DND-41 (cell line): ENCODE measurements around the gene NKAIN2.
"Not testable (repeated sequence)": the region's sequence is repeated elsewhere in the genome, so short reads cannot be mapped to it uniquely, and the experiment has no call there.

ENCODE experiments used
- ATAC-seq: fragments of 200-7000 bp; cut with Tn5 transposase; 3 replicates; pipeline ENCODE4 v1.9.1; 2021; ENCODE audit warnings: low read depth; ENCODE audit not compliant: insufficient read depth
- DNase-seq: peaks from one replicate; pipeline ENCODE4 v3.0.0-alpha.2; 2020
- H2AFZ ChIP-seq: 2 replicates; pipeline ENCODE4 v1.6.0; 2012; ENCODE audit warnings: low read depth, low read length
- H3K27ac ChIP-seq: 2 replicates; pipeline ENCODE4 v1.5.1; 2012; ENCODE audit warnings: low read length, inconsistent platforms
- H3K27me3 ChIP-seq: fragments of 200-600 bp; sonication (generic); 2 replicates; pipeline ENCODE4 v1.6.0; 2012; ENCODE audit warnings: low read length, mild to moderate bottlenecking, inconsistent platforms; ENCODE audit not compliant: insufficient read depth, poor library complexity
- H3K36me3 ChIP-seq: 2 replicates; pipeline ENCODE4 v1.5.1; 2012; ENCODE audit warnings: low read length, inconsistent platforms; ENCODE audit not compliant: insufficient read depth
- H3K4me1 ChIP-seq: 2 replicates; pipeline ENCODE4 v1.5.1; 2012; ENCODE audit warnings: mild to moderate bottlenecking, low read length; ENCODE audit not compliant: insufficient read depth
- H3K4me2 ChIP-seq: 2 replicates; pipeline ENCODE4 v1.6.0; 2012; ENCODE audit warnings: mild to moderate bottlenecking, moderate library complexity, low read length, inconsistent platforms; ENCODE audit not compliant: insufficient read depth
- H3K4me3 ChIP-seq, 2 experiments: fragments of 200-600 bp in 1 of 2; shearing (Covaris generic) in 1 of 2; 2 replicates each; pipeline ENCODE4 v1.5.1; 2012 to 2016; ENCODE audit warnings: inconsistent platforms in 2 of 2, low read length in 2 of 2, mild to moderate bottlenecking in 2 of 2, low read depth in 1 of 2, moderate library complexity in 1 of 2
- H3K79me2 ChIP-seq: 2 replicates; pipeline ENCODE4 v1.6.0; 2012; ENCODE audit warnings: low read length, inconsistent platforms; ENCODE audit not compliant: insufficient read depth
- H3K9ac ChIP-seq: 2 replicates; pipeline ENCODE4 v1.6.0; 2012; ENCODE audit warnings: low read depth, mild to moderate bottlenecking, inconsistent platforms, low read length, moderate library complexity
- H3K9me3 ChIP-seq: 2 replicates; pipeline ENCODE4 v1.5.1; 2012; ENCODE audit warnings: low read length, moderate library complexity, mild to moderate bottlenecking, inconsistent platforms; ENCODE audit not compliant: insufficient read depth, severe bottlenecking
- H4K20me1 ChIP-seq: 2 replicates; pipeline ENCODE4 v1.6.0; 2012; ENCODE audit warnings: low read length; ENCODE audit not compliant: insufficient read depth
- CTCF ChIP-seq: IDR thresholded peaks from 2 replicates; pipeline ENCODE4 v1.5.1; 2012; ENCODE audit warnings: borderline replicate concordance, low read length, moderate library complexity, mild to moderate bottlenecking; ENCODE audit not compliant: poor library complexity, severe bottlenecking; ENCODE audit errors: extremely low read depth
- EZH2 ChIP-seq: IDR thresholded peaks from 3 replicates; pipeline ENCODE4 v1.6.1; 2012; ENCODE audit warnings: borderline replicate concordance, low read depth, mild to moderate bottlenecking, moderate library complexity, low read length, inconsistent platforms; ENCODE audit not compliant: severe bottlenecking

NKAIN2 gene

DNA sequence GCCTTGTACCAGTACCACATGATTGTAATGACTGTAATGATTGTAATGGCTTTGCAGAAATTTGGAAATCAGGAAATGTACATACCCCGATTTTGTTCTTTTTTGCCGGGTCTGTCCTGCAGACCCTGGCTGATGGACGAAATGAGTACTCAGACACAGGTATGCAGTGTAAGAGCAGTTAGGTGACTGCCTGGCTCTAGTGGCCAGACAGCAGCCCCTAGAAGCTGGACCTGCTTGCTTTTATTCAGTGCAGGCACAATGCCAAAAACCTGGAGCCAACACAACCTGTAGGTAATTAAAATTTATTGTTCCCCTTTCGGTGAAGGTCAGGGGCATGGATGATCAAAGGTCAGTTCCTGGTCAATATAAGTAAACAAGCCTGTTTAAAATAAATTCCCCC, 346.0 kb downstream of the NKAIN2 start:
- no peak overlapping the region for H3K4me3 ChIP-seq
- H3K27ac ChIP-seq, result no peak overlapping the region
- no peak for TF ChIP-seq EZH2
- TF ChIP-seq CTCF, result no peak
- no peaks in the 10 kb centered on the region for H3K79me2 ChIP-seq
- H3K27me3 ChIP-seq, result no peaks in the 10 kb centered on the region
- H3K9me3 ChIP-seq, result no peaks in the 10 kb centered on the region
- no peak for DNase-seq
- H3K4me2 ChIP-seq, result no peak overlapping the region
- no peak overlapping the region for H3K9ac ChIP-seq
- H2AFZ ChIP-seq, result no peak overlapping the region
- no peaks in the 10 kb centered on the region for H3K4me1 ChIP-seq
- ATAC-seq, result no peak
- no peaks in the 10 kb centered on the region for H4K20me1 ChIP-seq
- H3K36me3 ChIP-seq, result no peaks in the 10 kb centered on the region

DNA sequence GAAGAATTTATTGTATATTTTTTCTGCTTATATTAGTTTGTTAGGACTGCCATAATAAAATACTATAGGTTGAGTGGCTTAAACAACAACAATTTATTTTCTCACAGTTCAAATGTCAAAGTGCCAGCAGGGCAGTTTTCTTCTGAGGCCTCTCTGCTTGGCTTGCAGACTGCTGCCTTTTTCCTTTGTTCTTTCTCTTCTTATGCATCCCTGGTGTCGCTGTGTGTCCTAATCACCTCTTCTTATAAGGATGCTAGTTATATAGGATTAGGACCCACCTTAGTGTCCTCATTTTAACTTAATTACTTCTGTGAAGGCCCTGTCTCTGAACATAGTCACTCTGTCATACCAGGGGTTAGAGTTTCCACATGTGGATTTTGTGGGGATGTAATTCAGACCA, 354.4 kb downstream of the NKAIN2 start:
- H3K4me2 ChIP-seq, result no peak overlapping the region
- H3K4me3 ChIP-seq, result no peak overlapping the region
- H3K27ac ChIP-seq, result no peak overlapping the region
- no peak for TF ChIP-seq EZH2
- no peak for TF ChIP-seq CTCF
- no peak overlapping the region for H2AFZ ChIP-seq
- ATAC-seq (no peak), DNase-seq (no peak)
- H3K9ac ChIP-seq, result no peak overlapping the region
- no peaks in the 10 kb centered on the region for H3K9me3 ChIP-seq
- no peaks in the 10 kb centered on the region for H4K20me1 ChIP-seq
- no peaks in the 10 kb centered on the region for H3K27me3 ChIP-seq
- H3K36me3 ChIP-seq, result no peaks in the 10 kb centered on the region
- no peaks in the 10 kb centered on the region for H3K4me1 ChIP-seq
- no peaks in the 10 kb centered on the region for H3K79me2 ChIP-seq

DNA sequence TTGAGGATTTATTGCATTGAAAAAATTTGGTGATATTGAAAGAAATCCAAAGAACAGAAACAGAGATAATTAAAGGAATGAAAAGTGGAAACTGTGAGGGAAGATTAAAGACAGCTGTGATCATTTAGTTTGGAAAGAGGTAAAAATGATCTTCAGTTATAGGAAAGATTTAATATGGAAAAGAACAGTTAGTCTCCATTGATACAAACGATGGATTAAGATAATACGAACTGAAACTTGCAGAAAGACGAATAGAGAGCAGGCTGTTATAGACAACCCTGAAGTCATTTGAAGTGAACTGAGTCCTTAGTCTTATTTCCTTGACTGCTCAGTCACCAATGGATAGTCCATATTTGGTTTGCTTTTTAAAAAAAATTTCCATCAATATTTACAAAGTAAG, 360.0 kb downstream of the NKAIN2 start:
- Histone ChIP-seq H3K4me2 (no peak overlapping the region), H3K9me3 (no peaks in the 10 kb centered on the region), H3K9ac (no peak overlapping the region), H3K27ac (no peak overlapping the region), H3K4me1 (no peaks in the 10 kb centered on the region), H3K4me3 (no peak overlapping the region), H3K36me3 (no peaks in the 10 kb centered on the region), H3K27me3 (no peaks in the 10 kb centered on the region), H3K79me2 (no peaks in the 10 kb centered on the region), H4K20me1 (no peaks in the 10 kb centered on the region), H2AFZ (no peak overlapping the region)
- no peak for TF ChIP-seq EZH2
- no peak for TF ChIP-seq CTCF
- no peak for DNase-seq
- no peak for ATAC-seq

GRCh38 chr6:124164343-124164742, 360.7 kb downstream of the NKAIN2 start:
- no peaks in the 10 kb centered on the region for H3K79me2 ChIP-seq
- no peak overlapping the region for H3K9ac ChIP-seq
- no peak for DNase-seq
- H3K36me3 ChIP-seq, result no peaks in the 10 kb centered on the region
- H2AFZ ChIP-seq, result no peak overlapping the region
- no peaks in the 10 kb centered on the region for H3K27me3 ChIP-seq
- H3K9me3 ChIP-seq, result no peaks in the 10 kb centered on the region
- no peak overlapping the region for H3K27ac ChIP-seq
- no peak overlapping the region for H3K4me3 ChIP-seq
- H3K4me2 ChIP-seq, result no peak overlapping the region
- no peaks in the 10 kb centered on the region for H3K4me1 ChIP-seq
- no peaks in the 10 kb centered on the region for H4K20me1 ChIP-seq
- TF ChIP-seq EZH2 (no peak), CTCF (no peak)
- no peak for ATAC-seq

GRCh38 chr6:124167249-124167648, 363.6 kb downstream of the NKAIN2 start:
- not testable (repeated sequence) for DNase-seq, H3K4me3 ChIP-seq, H3K9me3 ChIP-seq, H3K27ac ChIP-seq, H3K79me2 ChIP-seq, H3K36me3 ChIP-seq, H3K4me2 ChIP-seq, ATAC-seq, H2AFZ ChIP-seq, H3K4me1 ChIP-seq, H3K9ac ChIP-seq, H4K20me1 ChIP-seq, H3K27me3 ChIP-seq
